ENCODE measurements around the gene OTUB2. TPM values are rescaled to one million over a fixed set of nuclear protein-coding genes. Genes with fewer than 3 reads are reported as not detected.

OTUB2 gene
- total RNA-seq, 1 experiment from 2014 or later: 1.2 TPM

GRCh38 chr14:94021001-94021400, 5.1 kb upstream of the OTUB2 start:
- intact Hi-C loops (cut with micrococcal nuclease; ENCODE audit: unreplicated experiment): no loop called here
- H3K27me3 ChIP-seq (replicated peaks; ENCODE audit: control insufficient read depth, insufficient read depth, low read length): no peaks in the 10 kb centered on the region
- CTCF ChIA-PET: interaction anchor here (0.9 kb wide), 1 partner anchor 111 kb away, joined by 3 read pairs; no protein-coding TSS in a partner anchor
- no peak overlapping the region for H3K27ac Mint-ChIP-seq (ENCODE audit: unreplicated experiment)
- H3K9me3 Mint-ChIP-seq (ENCODE audit: unreplicated experiment): no peaks in the 10 kb centered on the region
- POLR2A ChIA-PET: no interaction called here
- H3K36me3 Mint-ChIP-seq (ENCODE audit: insufficient read depth, unreplicated experiment): no peaks in the 10 kb centered on the region
- no peaks in the 10 kb centered on the region for H3K27me3 Mint-ChIP-seq (ENCODE audit: insufficient read depth, unreplicated experiment)
- peaks cover 8% of the 10 kb centered on the region; the same call in 1 of the 2 replicates for H3K4me1 ChIP-seq
- TF ChIP-seq, protein P1, sequence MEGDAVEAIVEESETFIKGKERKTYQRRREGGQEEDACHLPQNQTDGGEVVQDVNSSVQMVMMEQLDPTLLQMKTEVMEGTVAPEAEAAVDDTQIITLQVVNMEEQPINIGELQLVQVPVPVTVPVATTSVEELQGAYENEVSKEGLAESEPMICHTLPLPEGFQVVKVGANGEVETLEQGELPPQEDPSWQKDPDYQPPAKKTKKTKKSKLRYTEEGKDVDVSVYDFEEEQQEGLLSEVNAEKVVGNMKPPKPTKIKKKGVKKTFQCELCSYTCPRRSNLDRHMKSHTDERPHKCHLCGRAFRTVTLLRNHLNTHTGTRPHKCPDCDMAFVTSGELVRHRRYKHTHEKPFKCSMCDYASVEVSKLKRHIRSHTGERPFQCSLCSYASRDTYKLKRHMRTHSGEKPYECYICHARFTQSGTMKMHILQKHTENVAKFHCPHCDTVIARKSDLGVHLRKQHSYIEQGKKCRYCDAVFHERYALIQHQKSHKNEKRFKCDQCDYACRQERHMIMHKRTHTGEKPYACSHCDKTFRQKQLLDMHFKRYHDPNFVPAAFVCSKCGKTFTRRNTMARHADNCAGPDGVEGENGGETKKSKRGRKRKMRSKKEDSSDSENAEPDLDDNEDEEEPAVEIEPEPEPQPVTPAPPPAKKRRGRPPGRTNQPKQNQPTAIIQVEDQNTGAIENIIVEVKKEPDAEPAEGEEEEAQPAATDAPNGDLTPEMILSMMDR (IDR thresholded peaks at IDR 0.05; ENCODE audit: insufficient read depth in 1 of 2, low read depth in 1 of 2, low read length in 1 of 2, severe bottlenecking in 1 of 2, unreplicated experiment in 1 of 2): no peak
- no peaks in the 10 kb centered on the region for H3K9me3 ChIP-seq
- peaks cover 18% of the 10 kb centered on the region for H3K4me1 Mint-ChIP-seq (ENCODE audit: low read depth, unreplicated experiment)
- no peak overlapping the region for H3K4me3 ChIP-seq (ENCODE audit: low read depth, low read length)
- BruUV-seq (replicated peaks): no TSS peak
- no peaks in the 10 kb centered on the region for H3K36me3 ChIP-seq (ENCODE audit: control insufficient read depth, insufficient read depth, low read length)
- H3K4me3 Mint-ChIP-seq (ENCODE audit: unreplicated experiment): no peak overlapping the region
- DNase-seq: no peak

- no peaks in the 10 kb centered on the region for H3K36me3 ChIP-seq (ENCODE audit: control insufficient read depth, insufficient read depth, low read length)
- POLR2A ChIA-PET: no interaction called here
- intact Hi-C loops (cut with micrococcal nuclease; ENCODE audit: unreplicated experiment): no loop called here
- Mint-ChIP-seq H3K27me3 (ENCODE audit: insufficient read depth, unreplicated experiment) (no peaks in the 10 kb centered on the region), H3K9me3 (ENCODE audit: unreplicated experiment) (no peaks in the 10 kb centered on the region), H3K4me3 (ENCODE audit: unreplicated experiment) (no peak overlapping the region), H3K27ac (ENCODE audit: unreplicated experiment) (no peak overlapping the region), H3K4me1 (ENCODE audit: low read depth, unreplicated experiment) (peaks cover 18% of the 10 kb centered on the region), H3K36me3 (ENCODE audit: insufficient read depth, unreplicated experiment) (no peaks in the 10 kb centered on the region)
- TF ChIP-seq, protein P1 (IDR thresholded peaks at IDR 0.05; ENCODE audit: insufficient read depth in 1 of 2, low read depth in 1 of 2, low read length in 1 of 2, severe bottlenecking in 1 of 2, unreplicated experiment in 1 of 2): no peak
- peaks cover 8% of the 10 kb centered on the region; the same call in 1 of the 2 replicates for H3K4me1 ChIP-seq
- H3K27me3 ChIP-seq (replicated peaks; ENCODE audit: control insufficient read depth, insufficient read depth, low read length): no peaks in the 10 kb centered on the region
- no peaks in the 10 kb centered on the region for H3K9me3 ChIP-seq
- CTCF ChIA-PET: interaction anchor here (0.6 to 0.9 kb wide), 3 partner anchors 30 to 159 kb away, joined by 3 to 4 read pairs (median 3); no protein-coding TSS in a partner anchor
- no peak for DNase-seq
- H3K4me3 ChIP-seq (ENCODE audit: low read depth, low read length): no peak overlapping the region
- no TSS peak for BruUV-seq (replicated peaks)
Observed at GRCh38 chr14:94021416-94022157, 4.6 kb upstream of the OTUB2 start.

GRCh38 chr14:94022532-94023411, 3.4 kb upstream of the OTUB2 start:
- no peak for DNase-seq
- Histone ChIP-seq H3K4me3 (ENCODE audit: low read depth, low read length) (no peak overlapping the region), H3K4me1 (peaks cover 11% of the 10 kb centered on the region; the same call in 1 of the 2 replicates), H3K27me3 (replicated peaks; ENCODE audit: control insufficient read depth, insufficient read depth, low read length) (no peaks in the 10 kb centered on the region), H3K9me3 (no peaks in the 10 kb centered on the region), H3K36me3 (ENCODE audit: control insufficient read depth, insufficient read depth, low read length) (no peaks in the 10 kb centered on the region)
- H3K27ac Mint-ChIP-seq (ENCODE audit: unreplicated experiment): no peak overlapping the region
- H3K36me3 Mint-ChIP-seq (ENCODE audit: insufficient read depth, unreplicated experiment): no peaks in the 10 kb centered on the region
- TF ChIP-seq, protein P1 (IDR thresholded peaks at IDR 0.05; ENCODE audit: insufficient read depth in 1 of 2, low read depth in 1 of 2, low read length in 1 of 2, severe bottlenecking in 1 of 2, unreplicated experiment in 1 of 2): no peak
- CTCF ChIA-PET: interaction anchor here (0.6 kb wide), 2 partner anchors 14 to 158 kb away, joined by 3 to 4 read pairs; no protein-coding TSS in a partner anchor
- no TSS peak for BruUV-seq (replicated peaks)
- H3K4me1 Mint-ChIP-seq (ENCODE audit: low read depth, unreplicated experiment): peaks cover 18% of the 10 kb centered on the region
- H3K4me3 Mint-ChIP-seq (ENCODE audit: unreplicated experiment): no peak overlapping the region
- no peaks in the 10 kb centered on the region for H3K27me3 Mint-ChIP-seq (ENCODE audit: insufficient read depth, unreplicated experiment)
- intact Hi-C loops (cut with micrococcal nuclease; ENCODE audit: unreplicated experiment): no loop called here
- no peaks in the 10 kb centered on the region for H3K9me3 Mint-ChIP-seq (ENCODE audit: unreplicated experiment)
- POLR2A ChIA-PET: no interaction called here
